Measurements from ENCODE around the gene KIF15. TPM values are rescaled to one million over a fixed set of nuclear protein-coding genes. Genes with fewer than 3 reads are reported as not detected.

The KIF15 gene
- total RNA-seq, 1 donor from 2014 or later, result 0.64 TPM

DNA sequence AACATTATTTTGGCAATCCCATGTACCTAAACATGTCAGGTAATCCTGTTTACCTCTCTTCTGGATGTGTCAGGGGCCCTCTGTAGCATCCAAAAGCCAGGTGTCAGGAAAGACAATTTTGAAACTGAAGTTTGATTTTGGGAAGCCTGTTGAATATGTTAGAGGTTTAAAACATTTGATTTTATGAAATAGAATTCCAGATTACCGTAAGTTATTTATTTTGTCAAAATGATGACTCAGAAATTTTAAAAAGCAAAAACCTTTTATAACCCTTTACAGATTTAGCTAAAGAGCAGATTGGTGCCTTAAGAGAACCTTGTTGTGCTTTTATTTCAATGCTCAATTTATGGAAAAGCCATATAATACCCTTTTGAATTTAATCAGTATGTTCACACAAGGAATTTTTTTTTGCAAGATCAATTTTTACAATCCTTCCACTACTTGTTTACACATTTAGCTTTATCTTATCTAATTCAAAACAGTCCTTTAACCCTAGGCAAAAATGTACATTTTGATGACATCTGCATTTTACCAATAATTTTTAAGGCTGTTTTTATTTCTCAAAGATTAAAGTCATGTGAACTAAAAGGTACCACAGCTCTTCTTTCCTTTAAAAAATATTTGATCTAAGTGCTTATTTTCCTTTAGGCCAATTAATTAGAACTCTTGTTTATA, 10.0 kb downstream of the KIF15 start:
- Histone ChIP-seq H3K4me1 (no peaks in the 10 kb centered on the region), H3K4me3 (no peak overlapping the region), H3K9me3 (peaks cover 0 to 10% of the 10 kb centered on the region in 2 donors), H3K27ac (no peak overlapping the region), H3K27me3 (no peaks in the 10 kb centered on the region), H3K36me3 (no peaks in the 10 kb centered on the region)
- DNase-seq (ENCODE audit: low spot score in 2 of 2), result no peak
- intact Hi-C loops (cut with DNase I), result no loop called here
- TF ChIP-seq, protein P1, sequence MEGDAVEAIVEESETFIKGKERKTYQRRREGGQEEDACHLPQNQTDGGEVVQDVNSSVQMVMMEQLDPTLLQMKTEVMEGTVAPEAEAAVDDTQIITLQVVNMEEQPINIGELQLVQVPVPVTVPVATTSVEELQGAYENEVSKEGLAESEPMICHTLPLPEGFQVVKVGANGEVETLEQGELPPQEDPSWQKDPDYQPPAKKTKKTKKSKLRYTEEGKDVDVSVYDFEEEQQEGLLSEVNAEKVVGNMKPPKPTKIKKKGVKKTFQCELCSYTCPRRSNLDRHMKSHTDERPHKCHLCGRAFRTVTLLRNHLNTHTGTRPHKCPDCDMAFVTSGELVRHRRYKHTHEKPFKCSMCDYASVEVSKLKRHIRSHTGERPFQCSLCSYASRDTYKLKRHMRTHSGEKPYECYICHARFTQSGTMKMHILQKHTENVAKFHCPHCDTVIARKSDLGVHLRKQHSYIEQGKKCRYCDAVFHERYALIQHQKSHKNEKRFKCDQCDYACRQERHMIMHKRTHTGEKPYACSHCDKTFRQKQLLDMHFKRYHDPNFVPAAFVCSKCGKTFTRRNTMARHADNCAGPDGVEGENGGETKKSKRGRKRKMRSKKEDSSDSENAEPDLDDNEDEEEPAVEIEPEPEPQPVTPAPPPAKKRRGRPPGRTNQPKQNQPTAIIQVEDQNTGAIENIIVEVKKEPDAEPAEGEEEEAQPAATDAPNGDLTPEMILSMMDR (IDR thresholded peaks at IDR 0.05), result no peak

DNA sequence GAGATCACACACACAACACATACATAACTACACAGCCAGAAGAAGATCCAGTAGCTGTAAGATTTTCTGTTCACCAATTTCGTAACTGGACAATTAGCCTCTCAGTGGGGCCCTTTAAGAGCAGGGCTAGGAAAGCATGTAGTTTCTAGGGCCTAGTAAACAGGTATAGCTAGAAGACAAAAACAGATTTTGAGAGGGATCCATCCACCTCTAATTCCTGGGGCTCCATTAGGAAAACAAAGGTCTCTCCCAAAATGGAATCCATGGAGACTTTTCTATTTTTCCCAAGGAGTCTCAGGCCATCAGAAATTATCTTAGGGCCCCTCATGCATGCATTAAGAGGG, 10.5 kb downstream of the KIF15 start:
- TF ChIP-seq, protein P1 (IDR thresholded peaks at IDR 0.05), result no peak
- no peak for DNase-seq (ENCODE audit: low spot score in 2 of 2)
- Histone ChIP-seq H3K4me3 (no peak overlapping the region), H3K4me1 (no peaks in the 10 kb centered on the region), H3K36me3 (no peaks in the 10 kb centered on the region), H3K9me3 (peaks cover 0 to 10% of the 10 kb centered on the region in 2 donors), H3K27ac (no peak overlapping the region), H3K27me3 (no peaks in the 10 kb centered on the region)
- intact Hi-C loops (cut with DNase I), result no loop called here

DNA sequence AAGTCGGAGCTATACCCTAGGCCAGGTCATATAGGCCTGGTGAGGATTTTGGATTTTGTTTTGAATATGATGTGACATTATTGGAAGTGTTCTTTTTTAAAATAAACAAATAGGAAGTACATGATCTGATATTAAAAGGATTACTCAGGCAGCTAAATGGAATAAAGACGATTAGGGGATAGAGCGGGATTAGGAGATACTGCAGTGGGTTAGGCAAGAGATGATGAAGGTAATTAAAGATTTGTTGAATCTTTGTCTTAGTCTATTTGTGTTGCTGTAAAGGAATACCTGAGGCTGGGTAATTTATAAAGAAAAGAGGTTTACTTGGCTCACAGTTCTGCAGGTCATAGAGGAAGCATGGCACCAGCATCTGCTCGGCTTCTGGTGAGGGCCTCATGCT, 21.3 kb downstream of the KIF15 start:
- DNase-seq (ENCODE audit: low spot score in 2 of 2), result no peak
- Histone ChIP-seq H3K9me3 (no peaks in the 10 kb centered on the region), H3K27me3 (no peaks in the 10 kb centered on the region), H3K36me3 (no peaks in the 10 kb centered on the region), H3K4me1 (no peaks in the 10 kb centered on the region), H3K27ac (no peak overlapping the region), H3K4me3 (no peak overlapping the region)
- TF ChIP-seq, protein P1 (IDR thresholded peaks at IDR 0.05), result no peak
- intact Hi-C loops (cut with DNase I), result no loop called here

DNA sequence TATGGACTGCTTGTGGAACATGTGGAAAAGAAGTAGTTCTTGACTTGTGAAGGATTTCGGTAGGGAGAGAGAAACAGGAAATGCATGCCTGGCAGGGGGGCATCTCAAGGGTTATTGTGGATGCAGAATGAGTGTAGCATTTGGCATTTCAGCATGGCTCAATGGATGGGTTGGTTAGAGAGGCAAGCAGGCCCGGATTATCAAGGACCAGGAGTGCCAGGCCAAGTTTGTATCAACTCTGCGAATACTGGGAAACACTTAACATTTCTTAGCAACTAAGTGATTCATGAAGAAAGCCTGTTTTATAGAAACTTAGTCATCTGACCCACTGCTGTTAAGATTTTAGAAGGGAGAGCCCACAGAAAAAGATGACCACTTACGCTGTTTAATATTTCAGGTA, 33.6 kb downstream of the KIF15 start:
- no peaks in the 10 kb centered on the region for H3K9me3 ChIP-seq
- no peaks in the 10 kb centered on the region for H3K27me3 ChIP-seq
- no peaks in the 10 kb centered on the region for H3K36me3 ChIP-seq
- no peaks in the 10 kb centered on the region for H3K4me1 ChIP-seq
- TF ChIP-seq, protein P1 (IDR thresholded peaks at IDR 0.05), result no peak
- intact Hi-C loops (cut with DNase I), result no loop called here
- DNase-seq (ENCODE audit: low spot score in 2 of 2), result no peak
- no peak overlapping the region for H3K27ac ChIP-seq
- H3K4me3 ChIP-seq, result no peak overlapping the region

DNA sequence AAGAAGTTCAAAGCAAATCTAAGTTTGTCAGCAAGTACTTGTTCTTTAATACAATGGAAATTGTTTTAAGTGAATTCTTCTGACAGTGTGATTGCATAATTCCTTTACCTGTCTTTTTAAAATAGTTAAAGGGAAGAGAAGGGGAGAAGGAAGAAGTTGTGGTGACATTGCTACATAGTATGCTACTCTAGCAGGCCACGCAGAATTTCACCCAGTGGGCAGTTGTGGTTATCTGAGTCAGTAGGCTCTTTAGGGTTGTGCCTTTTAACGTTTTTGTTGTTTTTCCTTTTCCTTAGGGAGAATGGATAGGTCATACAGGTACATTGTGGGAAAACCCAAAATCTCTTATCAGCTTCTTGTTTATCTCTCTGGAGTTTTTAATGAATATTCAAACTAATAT, 40.4 kb downstream of the KIF15 start:
- Histone ChIP-seq H3K9me3 (no peaks in the 10 kb centered on the region), H3K27ac (no peak overlapping the region), H3K4me3 (no peak overlapping the region), H3K36me3 (no peaks in the 10 kb centered on the region), H3K4me1 (no peaks in the 10 kb centered on the region), H3K27me3 (no peaks in the 10 kb centered on the region)
- DNase-seq (ENCODE audit: low spot score in 2 of 2), result no peak
- TF ChIP-seq, protein P1 (IDR thresholded peaks at IDR 0.05), result no peak
- intact Hi-C loops (cut with DNase I), result no loop called here

DNA sequence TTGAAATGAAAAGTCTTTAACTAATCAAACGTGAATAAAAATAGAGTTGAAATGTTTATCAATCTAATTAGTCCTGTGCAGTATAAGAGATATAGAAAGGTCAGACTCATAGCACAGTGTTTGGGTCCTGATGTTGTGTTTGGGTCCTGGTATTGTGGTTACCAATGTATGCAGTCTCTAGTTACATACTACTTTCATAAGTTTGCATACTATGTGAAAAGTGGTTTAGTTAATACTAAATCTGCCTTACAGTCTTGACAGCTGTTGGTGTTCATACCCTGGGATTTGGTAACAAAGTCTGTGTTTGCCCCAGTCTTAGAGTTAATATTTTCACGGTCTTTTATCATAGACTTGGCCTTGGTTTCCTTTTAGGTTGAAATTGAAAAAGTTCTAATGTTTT, 41.7 kb downstream of the KIF15 start:
- Histone ChIP-seq H3K9me3 (no peaks in the 10 kb centered on the region), H3K4me3 (no peak overlapping the region), H3K27ac (no peak overlapping the region), H3K4me1 (no peaks in the 10 kb centered on the region), H3K27me3 (no peaks in the 10 kb centered on the region), H3K36me3 (no peaks in the 10 kb centered on the region)
- intact Hi-C loops (cut with DNase I), result no loop called here
- TF ChIP-seq, protein P1 (IDR thresholded peaks at IDR 0.05), result no peak
- no peak for DNase-seq (ENCODE audit: low spot score in 2 of 2)
